Esophagus muscularis mucosa (tissue), 3 donors: ENCODE data around the gene HHLA2.

Experiments used
- CTCF ChIP-seq, 3 experiments: fragments of 200-600 bp in 2 of 3; fragments of 450-650 bp in 1 of 3; sonication (generic) in 2 of 3; IDR thresholded peaks; one replicate each; pipeline ENCODE4 v1.5.1; 2017 to 2019; ENCODE audit warnings: antibody characterized with exemption in 3 of 3, mild to moderate bottlenecking in 2 of 3, moderate library complexity in 1 of 3
- POLR2A ChIP-seq: fragments of 450-650 bp; IDR thresholded peaks from one replicate; pipeline ENCODE4 v1.6.1; 2017; ENCODE audit warnings: antibody characterized with exemption, moderate library complexity, mild to moderate bottlenecking, low read depth
- POLR2AphosphoS5 ChIP-seq, 2 donors: sonication (generic); formaldehyde crosslinking; IDR thresholded peaks; one replicate each; pipeline ENCODE4 v1.6.1; 2017; ENCODE audit warnings: antibody characterized with exemption in 2 of 2

GRCh38 chr3:108333961-108334360 lies 37.6 kb downstream of the HHLA2 start:
- no peak for TF ChIP-seq CTCF (IDR thresholded peaks at IDR 0.05)
- no peak for TF ChIP-seq POLR2A
- no peak for TF ChIP-seq POLR2AphosphoS5 (IDR thresholded peaks at IDR 0.05)
